ENCODE data around the gene USP6NL.

DNA sequence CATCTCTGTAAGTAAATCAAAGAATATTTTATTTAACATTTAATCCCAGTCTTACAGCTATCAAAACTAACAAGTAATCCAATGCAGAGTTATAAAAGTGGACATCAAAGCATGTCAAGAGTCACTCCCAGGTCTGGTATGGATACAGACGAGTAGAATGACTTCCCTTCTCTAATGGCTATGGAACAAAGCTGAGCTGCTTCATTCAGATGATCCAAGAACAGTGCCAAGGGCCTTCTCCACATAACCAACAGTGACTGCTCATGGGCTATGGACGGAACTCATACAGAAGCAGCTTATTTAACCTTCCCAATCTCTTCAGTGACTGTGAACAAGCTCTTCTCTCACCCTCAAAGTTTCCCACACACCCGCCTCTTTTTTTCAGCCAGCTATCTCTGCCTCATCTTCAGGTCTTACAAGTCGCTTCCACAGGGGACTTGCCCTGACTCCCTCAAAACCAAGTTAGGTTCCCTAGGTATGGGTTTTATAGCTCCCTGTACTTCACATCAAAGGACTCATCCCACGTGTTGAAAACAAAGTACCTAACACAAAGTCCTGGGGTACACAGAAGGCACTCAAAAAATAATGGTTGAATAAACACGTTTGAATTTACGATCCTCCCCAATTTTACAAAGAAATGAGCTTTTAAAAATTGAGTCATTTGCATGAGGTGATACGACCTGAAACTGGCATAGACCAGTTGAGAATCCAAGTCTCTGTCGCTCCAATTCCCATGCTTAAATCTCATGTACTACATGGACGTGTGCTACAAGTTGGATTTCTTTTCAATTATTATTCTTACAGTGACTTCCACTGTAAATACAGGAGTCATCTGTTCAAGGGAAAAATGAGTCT lies 3.1 kb downstream of the USP6NL start:
- TF ChIP-seq POLR2A (IDR thresholded peaks at IDR 0.05; ENCODE audit: low read length) (no peak), GATA1 (IDR thresholded peaks at IDR 0.05; ENCODE audit: low read depth, low read length) (no peak)

Data from erythroblast (primary cell).